ENCODE results near the gene MRM3.

Gene MRM3

DNA sequence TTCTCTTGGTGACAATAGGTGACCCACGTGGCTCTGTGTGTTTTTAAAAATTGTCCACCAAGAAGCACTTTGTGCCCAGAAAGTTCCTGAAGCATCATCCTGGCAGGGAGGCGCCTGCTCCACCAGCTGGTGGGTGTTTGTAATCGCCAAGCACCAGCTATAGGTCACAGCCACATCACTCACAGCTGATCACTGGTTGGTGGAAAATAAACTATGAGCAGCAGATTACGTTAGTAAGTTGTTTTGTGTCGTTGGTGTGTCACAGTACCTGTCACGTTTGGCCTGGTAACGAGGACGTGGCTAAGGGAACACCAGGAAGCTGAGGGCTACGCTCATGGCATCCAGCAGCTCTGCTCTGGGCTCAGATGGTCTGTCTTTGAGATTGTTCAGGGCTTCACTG lies 10.1 kb downstream of the MRM3 start:
- no peak overlapping the region for H3K4me2 ChIP-seq (ENCODE audit: low read length)
- H4K20me1 ChIP-seq (ENCODE audit: insufficient read depth, low read length): no peaks in the 10 kb centered on the region
- no peaks in the 10 kb centered on the region for H3K27me3 ChIP-seq (ENCODE audit: low read depth, low read length)
- no peaks in the 10 kb centered on the region for H3K4me1 ChIP-seq (ENCODE audit: low read length)
- no peaks in the 10 kb centered on the region for H3K9me3 ChIP-seq (ENCODE audit: insufficient read depth, low read length)
- no peak overlapping the region for H3K4me3 ChIP-seq (ENCODE audit: low read length)
- H3K36me3 ChIP-seq (replicated peaks; ENCODE audit: low read depth, low read length): peaks cover 6% of the 10 kb centered on the region
- H3K9ac ChIP-seq (ENCODE audit: low read length): no peak overlapping the region
- no peak overlapping the region for H3K27ac ChIP-seq (ENCODE audit: low read length)
- TF ChIP-seq, protein P1, sequence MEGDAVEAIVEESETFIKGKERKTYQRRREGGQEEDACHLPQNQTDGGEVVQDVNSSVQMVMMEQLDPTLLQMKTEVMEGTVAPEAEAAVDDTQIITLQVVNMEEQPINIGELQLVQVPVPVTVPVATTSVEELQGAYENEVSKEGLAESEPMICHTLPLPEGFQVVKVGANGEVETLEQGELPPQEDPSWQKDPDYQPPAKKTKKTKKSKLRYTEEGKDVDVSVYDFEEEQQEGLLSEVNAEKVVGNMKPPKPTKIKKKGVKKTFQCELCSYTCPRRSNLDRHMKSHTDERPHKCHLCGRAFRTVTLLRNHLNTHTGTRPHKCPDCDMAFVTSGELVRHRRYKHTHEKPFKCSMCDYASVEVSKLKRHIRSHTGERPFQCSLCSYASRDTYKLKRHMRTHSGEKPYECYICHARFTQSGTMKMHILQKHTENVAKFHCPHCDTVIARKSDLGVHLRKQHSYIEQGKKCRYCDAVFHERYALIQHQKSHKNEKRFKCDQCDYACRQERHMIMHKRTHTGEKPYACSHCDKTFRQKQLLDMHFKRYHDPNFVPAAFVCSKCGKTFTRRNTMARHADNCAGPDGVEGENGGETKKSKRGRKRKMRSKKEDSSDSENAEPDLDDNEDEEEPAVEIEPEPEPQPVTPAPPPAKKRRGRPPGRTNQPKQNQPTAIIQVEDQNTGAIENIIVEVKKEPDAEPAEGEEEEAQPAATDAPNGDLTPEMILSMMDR (IDR thresholded peaks at IDR 0.05; ENCODE audit: low read depth, low read length): no peak
- TF ChIP-seq EZH2phosphoT487 (IDR thresholded peaks at IDR 0.05; ENCODE audit: low read depth): no peak
- no peak overlapping the region for H2AFZ ChIP-seq (ENCODE audit: low read depth, low read length)
- no peaks in the 10 kb centered on the region for H3K79me2 ChIP-seq (ENCODE audit: low read length)

DNA sequence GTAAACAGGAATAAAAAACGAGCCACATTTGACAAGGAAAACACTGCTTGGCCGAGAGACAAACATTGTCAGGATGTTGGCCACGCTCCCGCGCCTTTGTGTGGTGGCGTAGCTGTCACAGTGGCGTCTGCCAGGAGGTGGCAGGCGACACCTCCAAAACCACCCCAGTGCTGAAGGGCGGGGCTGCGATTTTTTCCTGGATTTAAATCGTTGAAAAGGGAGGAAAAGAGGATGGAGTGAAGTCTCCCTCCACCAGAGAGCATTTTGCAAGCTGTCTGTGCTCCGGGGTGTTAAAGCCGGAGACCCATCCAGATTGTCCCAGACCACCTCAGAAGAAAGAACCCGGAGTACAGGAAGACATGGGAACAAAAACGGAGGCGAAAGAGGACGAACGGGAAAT lies 12.7 kb downstream of the MRM3 start:
- Histone ChIP-seq H3K4me2 (ENCODE audit: low read length) (no peak overlapping the region), H4K20me1 (ENCODE audit: insufficient read depth, low read length) (no peaks in the 10 kb centered on the region), H3K4me3 (ENCODE audit: low read length) (no peak overlapping the region), H3K4me1 (ENCODE audit: low read length) (no peaks in the 10 kb centered on the region), H3K9me3 (ENCODE audit: insufficient read depth, low read length) (no peaks in the 10 kb centered on the region), H3K9ac (ENCODE audit: low read length) (no peak overlapping the region), H2AFZ (ENCODE audit: low read depth, low read length) (no peak overlapping the region), H3K27me3 (ENCODE audit: low read depth, low read length) (no peaks in the 10 kb centered on the region), H3K27ac (ENCODE audit: low read length) (no peak overlapping the region), H3K79me2 (ENCODE audit: low read length) (no peaks in the 10 kb centered on the region), H3K36me3 (replicated peaks; ENCODE audit: low read depth, low read length) (no peaks in the 10 kb centered on the region)
- TF ChIP-seq, protein P1 (IDR thresholded peaks at IDR 0.05; ENCODE audit: low read depth, low read length): peak; percentile 34
- no peak for TF ChIP-seq EZH2phosphoT487 (IDR thresholded peaks at IDR 0.05; ENCODE audit: low read depth)

DNA sequence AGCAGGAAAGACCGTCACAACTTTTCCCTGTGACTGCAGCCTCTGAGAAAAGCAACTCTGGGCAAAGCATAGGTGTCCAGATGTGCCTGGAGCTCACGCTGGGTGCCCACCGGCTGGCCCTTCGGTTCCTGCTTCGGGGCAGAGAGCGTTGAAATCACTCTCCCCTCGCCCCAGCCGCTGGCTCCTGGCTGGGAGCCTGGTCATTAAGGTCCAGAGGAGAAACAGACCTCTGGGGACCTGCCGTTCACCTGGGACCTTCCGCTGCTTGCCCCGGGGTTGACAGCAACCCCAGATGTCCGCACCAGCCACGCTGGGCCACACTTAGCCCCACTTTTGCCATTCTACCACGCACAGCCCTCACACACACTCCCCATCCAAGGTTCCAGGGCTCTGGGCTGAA lies 13.1 kb downstream of the MRM3 start:
- Histone ChIP-seq H3K4me3 (ENCODE audit: low read length) (no peak overlapping the region), H3K9ac (ENCODE audit: low read length) (no peak overlapping the region), H3K9me3 (ENCODE audit: insufficient read depth, low read length) (no peaks in the 10 kb centered on the region), H3K36me3 (replicated peaks; ENCODE audit: low read depth, low read length) (no peaks in the 10 kb centered on the region), H3K4me1 (ENCODE audit: low read length) (no peaks in the 10 kb centered on the region), H2AFZ (ENCODE audit: low read depth, low read length) (no peak overlapping the region), H3K27ac (ENCODE audit: low read length) (no peak overlapping the region), H3K79me2 (ENCODE audit: low read length) (no peaks in the 10 kb centered on the region), H3K4me2 (ENCODE audit: low read length) (no peak overlapping the region), H3K27me3 (ENCODE audit: low read depth, low read length) (no peaks in the 10 kb centered on the region), H4K20me1 (ENCODE audit: insufficient read depth, low read length) (no peaks in the 10 kb centered on the region)
- TF ChIP-seq EZH2phosphoT487 (IDR thresholded peaks at IDR 0.05; ENCODE audit: low read depth): no peak
- TF ChIP-seq, protein P1 (IDR thresholded peaks at IDR 0.05; ENCODE audit: low read depth, low read length): no peak

DNA sequence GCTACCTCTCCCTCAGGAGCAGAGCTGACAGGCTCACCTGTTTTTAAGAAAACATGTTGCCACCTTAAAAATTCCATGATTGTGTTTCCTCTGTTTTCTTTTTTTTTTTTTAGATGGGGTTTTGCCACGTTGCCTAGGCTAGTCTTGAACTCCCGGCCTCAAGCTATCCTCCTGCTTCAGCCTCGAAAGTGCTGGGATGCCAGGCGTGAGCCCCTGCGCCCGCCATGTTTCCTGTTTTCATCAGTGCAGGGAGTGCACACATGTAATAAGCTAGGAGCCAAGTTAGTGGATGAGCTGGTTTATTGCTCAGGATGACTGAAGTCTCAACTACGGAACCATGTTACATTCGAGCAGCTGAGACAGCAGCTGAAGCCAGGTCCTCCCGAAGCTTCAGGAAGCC lies 13.6 kb downstream of the MRM3 start:
- no peak overlapping the region for H3K4me3 ChIP-seq (ENCODE audit: low read length)
- TF ChIP-seq, protein P1 (IDR thresholded peaks at IDR 0.05; ENCODE audit: low read depth, low read length): no peak
- TF ChIP-seq EZH2phosphoT487 (IDR thresholded peaks at IDR 0.05; ENCODE audit: low read depth): no peak
- H3K9me3 ChIP-seq (ENCODE audit: insufficient read depth, low read length): no peaks in the 10 kb centered on the region
- H3K27ac ChIP-seq (ENCODE audit: low read length): no peak overlapping the region
- H3K27me3 ChIP-seq (ENCODE audit: low read depth, low read length): no peaks in the 10 kb centered on the region
- no peaks in the 10 kb centered on the region for H3K79me2 ChIP-seq (ENCODE audit: low read length)
- H3K36me3 ChIP-seq (replicated peaks; ENCODE audit: low read depth, low read length): no peaks in the 10 kb centered on the region
- H3K4me1 ChIP-seq (ENCODE audit: low read length): no peaks in the 10 kb centered on the region
- no peaks in the 10 kb centered on the region for H4K20me1 ChIP-seq (ENCODE audit: insufficient read depth, low read length)
- H3K9ac ChIP-seq (ENCODE audit: low read length): no peak overlapping the region
- H2AFZ ChIP-seq (ENCODE audit: low read depth, low read length): no peak overlapping the region
- no peak overlapping the region for H3K4me2 ChIP-seq (ENCODE audit: low read length)
